ENCODE results near the gene NDUFS8.

The NDUFS8 gene

DNA sequence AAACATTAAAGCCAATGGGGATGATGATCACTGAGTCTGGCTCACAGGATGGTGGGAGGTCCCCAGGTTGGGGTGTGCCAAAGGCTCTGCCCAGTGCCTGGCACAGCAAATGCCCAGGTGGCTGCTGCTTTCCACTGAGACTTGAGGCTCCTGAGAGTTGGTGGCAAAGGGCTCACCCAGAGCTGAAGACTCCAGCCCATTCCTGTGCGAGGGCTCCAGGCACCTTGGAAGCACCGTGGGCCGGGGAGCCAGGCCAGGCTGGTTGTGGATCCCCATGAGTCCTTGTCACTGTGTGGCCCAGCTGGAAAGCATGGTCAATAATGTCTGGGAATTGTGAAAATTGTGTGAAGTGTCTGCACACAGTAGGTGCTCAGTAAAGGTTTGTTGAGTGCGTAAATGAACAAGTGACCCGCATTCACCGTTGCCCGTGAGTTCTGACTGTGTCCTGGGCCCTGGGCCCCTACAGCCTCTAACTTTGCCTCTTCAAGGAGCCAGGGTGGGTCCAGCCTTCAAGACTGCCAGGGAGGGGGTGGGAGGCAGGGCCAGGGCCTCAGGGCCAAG lies 23.8 kb upstream of the NDUFS8 start:
- H3K9ac ChIP-seq (ENCODE audit: low read length) = no peak overlapping the region
- no peak overlapping the region for H3K27ac ChIP-seq (ENCODE audit: low read length)
- peaks cover 11% of the 10 kb centered on the region for H3K4me1 ChIP-seq (ENCODE audit: control insufficient read depth, low read depth, low read length)
- H3K36me3 ChIP-seq (ENCODE audit: control insufficient read depth, low read depth, low read length) = no peaks in the 10 kb centered on the region
- H3K9me3 ChIP-seq (ENCODE audit: control insufficient read depth, low read depth, low read length) = no peaks in the 10 kb centered on the region
- no peak overlapping the region for H3K4me3 ChIP-seq (ENCODE audit: low read length)
- H3K27me3 ChIP-seq (ENCODE audit: control insufficient read depth, insufficient read depth, low read length) = peaks cover 6% of the 10 kb centered on the region

DNA sequence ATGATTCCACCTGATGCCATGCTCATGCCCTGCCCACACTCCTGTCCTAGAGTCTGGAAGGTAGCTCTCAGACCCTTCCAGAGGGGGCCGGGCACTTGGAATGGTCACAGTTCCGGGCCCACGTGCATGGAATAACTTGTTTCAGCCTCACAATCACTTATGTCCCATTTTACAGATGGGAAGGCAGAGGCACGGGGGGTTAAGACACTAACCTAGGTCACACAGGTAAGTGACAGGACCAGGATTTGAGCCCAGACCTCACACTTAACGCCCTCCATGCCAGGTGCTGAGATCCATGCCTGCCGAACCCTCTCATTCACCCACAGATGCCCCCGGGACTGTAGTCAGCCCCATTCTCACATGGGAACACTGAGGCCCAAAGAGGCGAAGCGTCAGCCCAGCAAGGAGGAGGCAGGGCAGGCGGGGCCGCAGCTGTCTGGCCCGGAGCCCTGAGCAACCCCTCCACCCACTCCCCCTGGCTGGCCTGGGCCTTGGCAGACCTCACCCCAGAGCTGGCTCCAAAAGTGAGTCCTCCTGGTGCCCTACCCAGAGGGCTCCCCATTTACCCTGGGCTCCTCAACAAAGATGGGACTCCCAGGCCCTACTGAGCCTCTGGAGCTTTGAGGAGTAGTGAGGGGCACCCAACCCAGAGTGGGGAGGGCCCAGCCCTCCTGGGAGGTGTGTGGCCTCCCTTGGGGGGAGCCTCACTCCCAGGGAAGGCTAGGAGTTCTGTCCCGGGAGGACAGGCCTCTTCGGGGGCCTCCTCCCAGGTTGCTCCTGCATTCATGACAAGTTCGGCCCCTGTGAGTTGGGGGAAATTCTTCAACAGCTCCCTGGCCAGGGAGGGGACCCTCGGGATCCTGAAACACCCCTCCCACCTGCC lies 22.7 kb upstream of the NDUFS8 start:
- Histone ChIP-seq H3K4me3 (ENCODE audit: low read length) (no peak overlapping the region), H3K36me3 (ENCODE audit: control insufficient read depth, low read depth, low read length) (no peaks in the 10 kb centered on the region)

DNA sequence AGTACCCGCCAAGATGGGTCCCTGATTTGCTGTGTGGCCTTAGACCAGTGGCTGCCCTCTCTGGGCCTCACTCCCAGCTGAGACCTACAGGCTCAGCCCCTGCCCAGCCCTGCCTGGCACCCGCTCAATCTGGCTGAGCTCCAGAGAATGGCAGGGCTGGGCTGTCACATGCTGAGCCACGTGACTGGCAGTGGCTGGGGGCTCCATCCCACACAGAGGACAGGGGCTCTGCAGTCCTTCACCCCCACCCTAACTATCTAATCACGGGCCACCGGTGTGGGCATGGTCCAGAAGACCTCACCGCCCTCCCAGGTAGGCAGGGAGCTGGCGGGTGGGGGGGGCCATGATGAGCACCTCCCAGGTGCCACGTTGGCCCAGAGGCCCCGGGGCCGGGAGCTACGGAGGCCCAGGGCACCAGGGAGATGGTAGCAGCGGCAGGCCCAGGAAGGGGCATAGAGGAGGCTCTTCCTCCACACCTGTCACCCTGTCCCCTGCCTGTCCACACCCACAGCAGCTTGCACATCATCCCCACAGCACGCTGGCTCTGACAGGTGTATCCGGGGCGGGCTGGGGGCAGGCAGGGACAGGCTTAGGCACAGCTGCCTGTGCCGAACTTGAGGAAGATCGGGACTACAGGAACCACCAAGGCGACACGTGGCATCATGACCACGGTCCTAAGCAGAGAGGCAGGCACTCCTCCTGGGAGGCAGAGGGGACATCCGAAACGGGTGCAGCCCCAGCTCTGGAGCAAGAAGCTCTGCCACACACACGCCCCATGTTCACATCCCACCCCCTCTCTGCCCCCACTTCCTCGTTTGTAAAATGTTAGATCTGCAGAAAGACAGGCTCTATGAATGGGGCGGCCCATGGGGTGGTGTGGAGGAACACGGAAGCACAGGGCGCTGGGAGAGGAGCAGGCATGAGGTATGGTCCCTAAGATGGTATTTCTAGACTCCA lies 21.8 kb upstream of the NDUFS8 start:
- no peak overlapping the region for H3K27ac ChIP-seq (ENCODE audit: low read length)
- H3K4me1 ChIP-seq (ENCODE audit: control insufficient read depth, low read depth, low read length) = peaks cover 11% of the 10 kb centered on the region

More for the DNA sequence above, 22.7 kb upstream of the NDUFS8 start:
- H3K9ac ChIP-seq (ENCODE audit: low read length) = no peak overlapping the region
- H3K4me1 ChIP-seq (ENCODE audit: control insufficient read depth, low read depth, low read length) = peaks cover 11% of the 10 kb centered on the region
- no peaks in the 10 kb centered on the region for H3K9me3 ChIP-seq (ENCODE audit: control insufficient read depth, low read depth, low read length)
- H3K27me3 ChIP-seq (ENCODE audit: control insufficient read depth, insufficient read depth, low read length) = peaks cover 2% of the 10 kb centered on the region
- H3K27ac ChIP-seq (ENCODE audit: low read length) = no peak overlapping the region

DNA sequence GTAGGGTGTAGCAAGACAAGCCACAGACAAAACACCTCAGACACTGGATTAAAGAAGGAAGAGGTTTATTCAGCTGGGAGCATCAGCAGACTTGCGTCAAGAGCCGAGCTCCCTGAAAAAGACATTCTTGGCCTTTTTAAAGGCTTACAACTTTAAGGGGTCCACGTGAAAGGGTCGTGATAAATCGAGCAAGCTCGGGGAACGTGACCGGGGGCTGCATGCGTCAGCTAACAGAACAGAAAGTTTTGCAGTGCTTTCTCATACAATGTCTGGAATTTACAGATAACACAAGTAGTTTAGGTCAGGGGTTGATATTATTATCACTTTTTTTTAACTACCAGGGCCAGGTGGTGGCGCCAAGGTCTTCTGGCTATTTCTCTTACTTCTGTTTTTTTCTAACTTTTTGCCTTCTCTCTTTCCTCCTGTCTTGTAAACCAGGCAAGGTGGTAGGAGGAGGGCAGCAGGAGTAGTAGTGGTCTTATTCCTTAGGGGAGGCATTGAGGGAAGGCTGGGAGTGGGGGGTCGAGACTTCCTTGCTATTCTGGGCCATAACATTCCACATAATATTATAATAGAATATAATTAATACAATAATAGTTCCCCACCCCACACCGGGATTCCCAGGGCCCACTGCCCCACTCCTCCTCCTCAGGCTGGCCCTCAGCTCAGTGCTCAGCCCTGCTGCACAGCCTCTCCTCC lies 20.9 kb upstream of the NDUFS8 start:
- H3K9ac ChIP-seq (ENCODE audit: low read length) = no peak overlapping the region
- no peak overlapping the region for H3K27ac ChIP-seq (ENCODE audit: low read length)
- H3K9me3 ChIP-seq (ENCODE audit: control insufficient read depth, low read depth, low read length) = no peaks in the 10 kb centered on the region
- H3K4me1 ChIP-seq (ENCODE audit: control insufficient read depth, low read depth, low read length) = peaks cover 11% of the 10 kb centered on the region
- no peaks in the 10 kb centered on the region for H3K27me3 ChIP-seq (ENCODE audit: control insufficient read depth, insufficient read depth, low read length)
- no peak overlapping the region for H3K4me3 ChIP-seq (ENCODE audit: low read length)
- no peaks in the 10 kb centered on the region for H3K36me3 ChIP-seq (ENCODE audit: control insufficient read depth, low read depth, low read length)

More for the DNA sequence above, 21.8 kb upstream of the NDUFS8 start:
- H3K9ac ChIP-seq (ENCODE audit: low read length) = no peak overlapping the region
- H3K27me3 ChIP-seq (ENCODE audit: control insufficient read depth, insufficient read depth, low read length) = no peaks in the 10 kb centered on the region
- no peak overlapping the region for H3K4me3 ChIP-seq (ENCODE audit: low read length)
- no peaks in the 10 kb centered on the region for H3K9me3 ChIP-seq (ENCODE audit: control insufficient read depth, low read depth, low read length)
- H3K36me3 ChIP-seq (ENCODE audit: control insufficient read depth, low read depth, low read length) = no peaks in the 10 kb centered on the region

DNA sequence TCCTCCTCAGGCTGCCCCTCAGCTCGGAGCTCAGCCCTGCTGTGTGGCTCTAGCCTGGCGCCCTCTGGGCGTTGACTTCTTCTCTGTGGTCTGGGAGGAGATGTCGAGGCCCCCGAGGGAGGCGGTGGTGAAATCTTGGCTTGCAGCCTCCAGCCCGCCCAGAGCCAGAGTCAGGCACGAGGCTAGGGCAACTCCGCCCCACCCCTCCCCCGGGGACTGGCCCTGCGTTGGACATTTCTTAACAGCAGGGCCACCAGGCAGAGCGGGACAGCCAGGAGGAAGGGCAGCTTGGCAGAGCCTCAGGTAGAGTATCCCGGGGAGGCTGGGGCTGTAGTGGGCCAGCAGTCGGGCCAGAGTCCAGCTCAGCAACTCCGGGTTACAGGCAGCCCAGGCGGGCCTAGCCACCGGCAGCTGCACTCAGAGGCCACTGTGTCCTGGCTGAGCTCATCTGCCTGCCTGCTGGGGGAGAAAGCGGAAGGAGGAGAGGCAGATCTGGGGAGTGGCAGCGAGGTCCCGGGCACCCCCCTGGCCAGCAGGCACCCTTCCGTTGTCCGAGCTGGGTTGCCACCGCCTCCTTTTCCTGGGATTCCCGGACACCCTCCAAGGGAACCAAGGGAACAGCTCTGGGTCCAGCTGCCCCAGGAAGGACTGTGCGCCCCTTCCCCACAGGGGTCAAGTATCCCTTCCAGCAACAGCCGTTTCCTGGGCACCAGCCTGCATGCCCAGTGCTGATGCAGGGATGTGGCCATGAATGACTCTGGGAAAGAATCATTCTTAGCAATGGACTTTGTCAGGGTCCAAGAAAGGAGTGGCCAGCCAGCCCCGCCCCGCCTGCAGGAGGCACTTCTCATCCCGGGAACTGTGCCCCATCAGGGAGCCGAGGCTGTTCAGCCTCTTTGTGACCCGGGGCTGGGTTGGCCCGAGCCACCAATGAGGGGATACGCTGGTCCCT lies 20.1 kb upstream of the NDUFS8 start, which contains the start of gene ALDH3B1:
ALDH3B1 (plus strand) TSS at position 238 of the 952 bp plus-strand sequence. CDS start 4,971 bp downstream, outside the sequence.
- no peaks in the 10 kb centered on the region for H3K27me3 ChIP-seq (ENCODE audit: control insufficient read depth, insufficient read depth, low read length)
- peaks cover 11% of the 10 kb centered on the region for H3K4me1 ChIP-seq (ENCODE audit: control insufficient read depth, low read depth, low read length)
- H3K27ac ChIP-seq (ENCODE audit: low read length) = no peak within 1 kb of the TSS
- H3K4me3 ChIP-seq (ENCODE audit: low read length) = no peak within 1 kb of the TSS
- H3K36me3 ChIP-seq (ENCODE audit: control insufficient read depth, low read depth, low read length) = no peaks in the 10 kb centered on the region
- H3K9ac ChIP-seq (ENCODE audit: low read length) = no peak within 1 kb of the TSS
- no peaks in the 10 kb centered on the region for H3K9me3 ChIP-seq (ENCODE audit: control insufficient read depth, low read depth, low read length)

DNA sequence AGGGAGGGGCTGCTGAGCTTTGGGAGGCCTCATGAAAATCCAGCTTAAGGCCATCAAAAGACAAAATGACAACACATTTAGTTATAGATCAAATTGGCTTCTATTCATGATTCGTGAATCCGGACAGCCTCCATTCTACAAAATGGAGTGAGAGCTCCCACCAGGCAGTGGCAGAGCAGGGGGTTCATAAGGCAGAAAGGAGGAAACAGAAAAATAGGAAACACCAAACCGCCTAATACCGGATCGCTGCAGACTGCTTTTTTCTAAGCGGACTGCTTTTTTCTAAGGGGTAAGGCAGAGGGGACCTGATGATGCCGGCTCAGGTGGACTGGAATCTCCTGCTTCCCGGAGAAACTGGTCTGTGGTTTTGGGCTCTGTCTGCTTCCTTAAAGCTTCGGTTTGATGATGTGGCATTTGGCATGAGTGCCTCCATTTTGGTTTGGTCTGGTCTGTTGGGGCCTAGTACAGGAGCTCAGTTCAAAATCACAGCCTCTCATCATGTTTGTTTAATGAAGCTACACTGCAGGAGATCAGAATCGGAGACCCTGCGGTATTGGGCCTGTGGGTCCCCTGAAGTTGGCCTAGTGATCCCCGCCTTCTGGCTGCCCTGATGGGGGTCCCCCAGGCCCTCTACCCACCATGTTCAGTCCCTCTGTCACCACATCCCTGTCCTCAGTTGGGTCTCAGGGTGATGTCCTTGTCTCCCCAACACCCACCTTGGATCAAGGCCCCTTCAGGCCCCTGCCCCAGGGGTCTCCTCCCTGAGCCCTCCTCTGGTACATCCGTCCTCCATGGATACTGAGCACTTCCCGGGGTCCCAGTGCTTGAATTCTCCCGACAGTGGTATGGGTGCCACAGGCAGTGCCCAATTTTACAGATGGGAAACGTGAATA lies 19.2 kb upstream of the NDUFS8 start:
- Histone ChIP-seq H3K27me3 (ENCODE audit: control insufficient read depth, insufficient read depth, low read length) (no peaks in the 10 kb centered on the region), H3K4me1 (ENCODE audit: control insufficient read depth, low read depth, low read length) (peaks cover 11% of the 10 kb centered on the region), H3K4me3 (ENCODE audit: low read length) (no peak overlapping the region), H3K9ac (ENCODE audit: low read length) (no peak overlapping the region), H3K27ac (ENCODE audit: low read length) (no peak overlapping the region), H3K36me3 (ENCODE audit: control insufficient read depth, low read depth, low read length) (no peaks in the 10 kb centered on the region), H3K9me3 (ENCODE audit: control insufficient read depth, low read depth, low read length) (no peaks in the 10 kb centered on the region)

DNA sequence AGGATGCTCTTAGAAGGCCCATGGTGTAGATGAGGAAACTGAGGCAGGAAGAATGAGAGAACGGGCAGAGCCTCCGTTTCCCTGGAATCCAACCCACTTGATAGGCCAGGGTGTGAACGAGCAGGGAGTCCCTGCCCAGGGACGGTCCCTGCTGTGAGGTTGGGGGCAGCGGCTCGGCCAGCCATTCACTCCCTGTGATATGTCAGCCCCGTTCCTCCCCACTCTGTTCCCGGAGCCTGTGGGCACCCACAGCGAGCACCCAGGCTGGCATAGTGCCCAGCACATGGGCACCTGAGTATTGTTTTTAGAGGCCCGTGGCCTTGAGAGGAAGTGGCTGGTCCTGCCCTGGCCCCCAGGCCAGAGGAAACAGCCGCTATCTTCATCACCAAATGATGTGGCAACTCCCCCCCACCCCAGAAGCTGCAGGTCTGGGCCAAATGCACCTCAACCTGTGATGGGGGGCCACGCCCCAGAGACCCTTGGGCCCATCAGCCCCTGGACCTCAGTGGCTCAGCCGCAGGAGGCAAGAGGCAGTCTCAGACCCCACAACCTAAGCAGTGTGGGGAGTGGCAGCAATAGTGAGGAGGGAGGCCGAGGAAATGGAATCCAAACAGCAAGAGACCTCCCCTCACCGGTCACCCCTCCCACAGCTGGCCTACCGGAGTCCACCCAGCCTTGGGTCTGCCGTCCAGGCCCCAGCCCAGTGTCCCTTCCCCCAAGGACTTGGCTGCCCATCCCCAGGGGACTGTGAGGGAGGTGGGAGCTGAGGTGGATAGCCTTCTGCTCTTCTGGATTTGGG lies 18.2 kb upstream of the NDUFS8 start:
- no peaks in the 10 kb centered on the region for H3K9me3 ChIP-seq (ENCODE audit: control insufficient read depth, low read depth, low read length)
- H3K4me3 ChIP-seq (ENCODE audit: low read length) = no peak overlapping the region
- H3K27me3 ChIP-seq (ENCODE audit: control insufficient read depth, insufficient read depth, low read length) = no peaks in the 10 kb centered on the region
- H3K4me1 ChIP-seq (ENCODE audit: control insufficient read depth, low read depth, low read length) = peaks cover 11% of the 10 kb centered on the region
- no peaks in the 10 kb centered on the region for H3K36me3 ChIP-seq (ENCODE audit: control insufficient read depth, low read depth, low read length)
- H3K27ac ChIP-seq (ENCODE audit: low read length) = no peak overlapping the region
- no peak overlapping the region for H3K9ac ChIP-seq (ENCODE audit: low read length)

DNA sequence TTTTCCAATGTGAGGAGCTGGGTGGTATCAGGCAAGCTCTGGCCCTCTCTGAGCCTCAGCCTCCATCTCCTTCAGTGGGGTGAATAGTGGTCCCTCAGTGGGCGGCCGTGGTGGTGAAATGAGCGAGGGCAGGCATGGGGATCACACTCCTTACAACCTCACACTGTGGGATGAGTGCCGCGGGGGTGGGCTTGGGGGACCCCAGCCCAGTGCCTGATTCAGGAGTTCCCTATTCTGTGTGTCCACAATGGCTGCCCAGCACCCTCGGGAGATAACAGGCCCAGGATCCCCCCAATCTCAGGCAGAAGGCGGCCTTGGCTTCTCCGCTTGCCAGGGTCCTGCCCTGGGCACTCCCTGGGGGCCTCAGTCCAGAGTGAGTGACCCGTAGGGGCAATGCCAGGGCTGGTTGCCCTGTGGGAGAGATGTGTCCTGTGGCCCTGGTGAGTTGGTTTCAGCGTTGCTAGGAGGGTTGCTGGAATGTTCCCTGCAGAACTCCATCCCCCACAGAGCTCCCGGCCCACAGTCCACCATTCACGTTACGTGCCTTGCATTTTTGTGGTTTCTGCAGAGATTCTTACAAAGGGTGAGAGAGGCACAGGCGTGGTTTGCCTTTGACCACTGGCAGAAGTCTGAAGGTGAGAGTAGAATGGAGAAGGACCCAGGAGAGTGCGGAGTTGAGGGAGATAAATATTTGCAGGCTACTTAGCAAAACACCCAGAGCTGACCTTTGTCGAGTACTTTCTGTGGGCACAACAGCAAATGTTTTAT lies 17.5 kb upstream of the NDUFS8 start:
- Histone ChIP-seq H3K4me3 (ENCODE audit: low read length) (no peak overlapping the region), H3K9ac (ENCODE audit: low read length) (no peak overlapping the region), H3K27ac (ENCODE audit: low read length) (no peak overlapping the region), H3K4me1 (ENCODE audit: control insufficient read depth, low read depth, low read length) (peaks cover 11% of the 10 kb centered on the region), H3K9me3 (ENCODE audit: control insufficient read depth, low read depth, low read length) (no peaks in the 10 kb centered on the region), H3K27me3 (ENCODE audit: control insufficient read depth, insufficient read depth, low read length) (no peaks in the 10 kb centered on the region), H3K36me3 (ENCODE audit: control insufficient read depth, low read depth, low read length) (no peaks in the 10 kb centered on the region)

Measured in iPS-18a (cell line).